MM.1S (cell line): ENCODE results near the gene HAUS7.

ENCODE experiments used
- DNase-seq: peaks from one replicate; pipeline ENCODE4 v3.0.0-alpha.2; 2015
- H2AFZ ChIP-seq: fragments of 300-600 bp; sonication (generic); 2 replicates; pipeline ENCODE4 v1.6.0; 2016; ENCODE audit warnings: antibody characterized with exemption, low read length
- H3F3A ChIP-seq: fragments of 300-600 bp; sonication (generic); 2 replicates; pipeline ENCODE4 v1.6.1; 2016; ENCODE audit warnings: mild to moderate bottlenecking, antibody characterized with exemption, low read length, moderate library complexity, mixed read lengths; ENCODE audit not compliant: insufficient read depth
- H3K27ac ChIP-seq: fragments of 300-600 bp; sonication (generic); 2 replicates; pipeline ENCODE4 v1.5.1; 2016; ENCODE audit warnings: mild to moderate bottlenecking, low read length
- H3K27me3 ChIP-seq: fragments of 300-600 bp; sonication (generic); replicated peaks from 2 replicates; pipeline ENCODE4 v1.6.0; 2016; ENCODE audit warnings: low read length; ENCODE audit not compliant: insufficient read depth
- H3K36me3 ChIP-seq: fragments of 300-600 bp; sonication (generic); replicated peaks from 2 replicates; pipeline ENCODE4 v1.6.1; 2016; ENCODE audit warnings: mild to moderate bottlenecking, low read length, mixed read lengths; ENCODE audit not compliant: insufficient read depth
- H3K4me1 ChIP-seq: fragments of 300-600 bp; sonication (generic); 2 replicates; pipeline ENCODE4 v1.6.1; 2016; ENCODE audit warnings: low read length, mixed read lengths
- H3K4me2 ChIP-seq: fragments of 300-600 bp; sonication (generic); 2 replicates; pipeline ENCODE4 v1.6.0; 2016; ENCODE audit warnings: low read depth, low read length
- H3K4me3 ChIP-seq: fragments of 300-600 bp; sonication (generic); 2 replicates; pipeline ENCODE4 v1.5.1; 2016; ENCODE audit warnings: low read length, mixed read lengths
- H3K79me2 ChIP-seq: fragments of 300-600 bp; sonication (generic); 2 replicates; pipeline ENCODE4 v1.6.1; 2016; ENCODE audit warnings: mixed run types, low read length, mixed read lengths
- H3K9ac ChIP-seq: fragments of 300-600 bp; sonication (generic); 2 replicates; pipeline ENCODE4 v1.6.1; 2016; ENCODE audit warnings: low read length, mixed read lengths
- H3K9me2 ChIP-seq: fragments of 300-600 bp; sonication (generic); replicated peaks from 2 replicates; pipeline ENCODE4 v1.6.1; 2016; ENCODE audit warnings: mild to moderate bottlenecking, low read length, mixed read lengths; ENCODE audit not compliant: insufficient read depth
- H3K9me3 ChIP-seq: fragments of 300-600 bp; sonication (generic); replicated peaks from 2 replicates; pipeline ENCODE4 v1.6.1; 2016; ENCODE audit warnings: mild to moderate bottlenecking, low read length, mixed read lengths; ENCODE audit not compliant: insufficient read depth
- H4K20me1 ChIP-seq: fragments of 300-600 bp; sonication (generic); 2 replicates; pipeline ENCODE4 v1.6.1; 2016; ENCODE audit warnings: mild to moderate bottlenecking, low read length, moderate library complexity, mixed read lengths; ENCODE audit not compliant: insufficient read depth
- EZH2 ChIP-seq: fragments of 300-600 bp; sonication (generic); optimal IDR thresholded peaks from 2 replicates; pipeline ENCODE3; 2017; ENCODE audit warnings: low read depth, mild to moderate bottlenecking, antibody characterized with exemption, low read length, mixed read lengths
- EZH2phosphoT487 ChIP-seq: fragments of 300-600 bp; sonication (generic); IDR thresholded peaks from 2 replicates; pipeline ENCODE4 v1.6.1; 2018; ENCODE audit warnings: antibody characterized with exemption, low read length
- TF ChIP-seq, protein P1 (sequence below): fragments of 300-600 bp; sonication (generic); IDR thresholded peaks from 2 replicates; pipeline ENCODE4 v1.5.1; 2016; ENCODE audit warnings: antibody characterized with exemption, low read length, mixed read lengths

Gene HAUS7

GRCh38 chrX:153414856-153415510 is 55.4 kb downstream of the HAUS7 start:
- H2AFZ ChIP-seq, result no peak overlapping the region

DNA sequence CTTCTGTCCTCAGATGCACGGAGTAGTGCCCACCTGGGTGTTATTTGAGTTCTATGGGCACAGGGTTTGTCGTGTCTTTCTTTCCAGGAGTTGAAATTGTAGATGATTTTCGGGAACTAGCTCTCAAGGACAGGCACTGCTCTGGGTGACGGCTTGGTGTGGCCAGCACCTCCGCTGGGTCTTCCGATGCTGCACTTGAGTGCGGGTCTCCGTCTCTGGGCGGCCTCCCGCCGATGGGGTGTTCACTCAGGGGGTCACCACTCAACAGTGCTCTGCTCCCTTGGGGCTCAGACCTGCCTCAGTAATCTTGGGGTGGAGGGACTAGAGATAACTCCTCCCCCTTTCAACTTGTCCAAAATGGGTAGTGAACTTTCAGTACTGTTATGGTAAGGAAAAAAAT is 56.6 kb downstream of the HAUS7 start:
- no peaks in the 10 kb centered on the region for H4K20me1 ChIP-seq
- no peaks in the 10 kb centered on the region for H3K9me2 ChIP-seq
- no peak for DNase-seq
- no peaks in the 10 kb centered on the region for H3K4me1 ChIP-seq
- no peaks in the 10 kb centered on the region for H3K9me3 ChIP-seq
- TF ChIP-seq, protein P1, sequence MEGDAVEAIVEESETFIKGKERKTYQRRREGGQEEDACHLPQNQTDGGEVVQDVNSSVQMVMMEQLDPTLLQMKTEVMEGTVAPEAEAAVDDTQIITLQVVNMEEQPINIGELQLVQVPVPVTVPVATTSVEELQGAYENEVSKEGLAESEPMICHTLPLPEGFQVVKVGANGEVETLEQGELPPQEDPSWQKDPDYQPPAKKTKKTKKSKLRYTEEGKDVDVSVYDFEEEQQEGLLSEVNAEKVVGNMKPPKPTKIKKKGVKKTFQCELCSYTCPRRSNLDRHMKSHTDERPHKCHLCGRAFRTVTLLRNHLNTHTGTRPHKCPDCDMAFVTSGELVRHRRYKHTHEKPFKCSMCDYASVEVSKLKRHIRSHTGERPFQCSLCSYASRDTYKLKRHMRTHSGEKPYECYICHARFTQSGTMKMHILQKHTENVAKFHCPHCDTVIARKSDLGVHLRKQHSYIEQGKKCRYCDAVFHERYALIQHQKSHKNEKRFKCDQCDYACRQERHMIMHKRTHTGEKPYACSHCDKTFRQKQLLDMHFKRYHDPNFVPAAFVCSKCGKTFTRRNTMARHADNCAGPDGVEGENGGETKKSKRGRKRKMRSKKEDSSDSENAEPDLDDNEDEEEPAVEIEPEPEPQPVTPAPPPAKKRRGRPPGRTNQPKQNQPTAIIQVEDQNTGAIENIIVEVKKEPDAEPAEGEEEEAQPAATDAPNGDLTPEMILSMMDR, result no peak
- no peak for TF ChIP-seq EZH2
- no peak for TF ChIP-seq EZH2phosphoT487
- no peaks in the 10 kb centered on the region for H3K79me2 ChIP-seq
- H3F3A ChIP-seq, result no peaks in the 10 kb centered on the region
- H2AFZ ChIP-seq, result no peak overlapping the region
- H3K4me2 ChIP-seq, result no peak overlapping the region
- no peak overlapping the region for H3K9ac ChIP-seq
- no peak overlapping the region for H3K4me3 ChIP-seq
- no peaks in the 10 kb centered on the region for H3K36me3 ChIP-seq
- H3K27ac ChIP-seq, result no peak overlapping the region
- 0 out of 2 replicates have a peak, but pooled peaks cover 6% of the 10 kb centered on the region for H3K27me3 ChIP-seq

More at GRCh38 chrX:153414856-153415510, 55.4 kb downstream of the HAUS7 start:
- H3K27me3 ChIP-seq, result 0 out of 2 replicates have a peak, but pooled peaks cover 6% of the 10 kb centered on the region
- H3K9me2 ChIP-seq, result no peaks in the 10 kb centered on the region
- DNase-seq, result no peak
- H3K4me1 ChIP-seq, result no peaks in the 10 kb centered on the region
- H4K20me1 ChIP-seq, result no peaks in the 10 kb centered on the region
- H3K4me3 ChIP-seq, result no peak overlapping the region
- no peak overlapping the region for H3K9ac ChIP-seq
- no peaks in the 10 kb centered on the region for H3K79me2 ChIP-seq
- no peaks in the 10 kb centered on the region for H3K9me3 ChIP-seq
- no peaks in the 10 kb centered on the region for H3F3A ChIP-seq
- H3K4me2 ChIP-seq, result no peak overlapping the region
- TF ChIP-seq, protein P1, result no peak
- TF ChIP-seq EZH2 (no peak), EZH2phosphoT487 (no peak)
- H3K36me3 ChIP-seq, result no peaks in the 10 kb centered on the region
- no peak overlapping the region for H3K27ac ChIP-seq

GRCh38 chrX:153412746-153413720 is 57.3 kb downstream of the HAUS7 start:
- no peak overlapping the region for H3K9ac ChIP-seq
- DNase-seq, result no peak
- no peak overlapping the region for H3K4me3 ChIP-seq

More at GRCh38 chrX:153412746-153413720, 57.3 kb downstream of the HAUS7 start:
- Histone ChIP-seq H3K79me2 (no peaks in the 10 kb centered on the region), H3F3A (no peaks in the 10 kb centered on the region), H4K20me1 (no peaks in the 10 kb centered on the region), H3K27me3 (0 out of 2 replicates have a peak, but pooled peaks cover 6% of the 10 kb centered on the region), H3K9me2 (no peaks in the 10 kb centered on the region), H3K36me3 (no peaks in the 10 kb centered on the region), H2AFZ (no peak overlapping the region), H3K4me1 (no peaks in the 10 kb centered on the region), H3K4me2 (no peak overlapping the region), H3K27ac (no peak overlapping the region), H3K9me3 (no peaks in the 10 kb centered on the region)
- TF ChIP-seq, protein P1, result no peak
- TF ChIP-seq EZH2phosphoT487, result no peak
- TF ChIP-seq EZH2, result no peak
